Measurements from ENCODE around the gene PPP4C. TPM values are rescaled to one million over a fixed set of nuclear protein-coding genes. Genes with fewer than 3 reads are reported as not detected.

Gene PPP4C
- total and polyA plus RNA-seq, 4 donors = 51.6 to 104 (median 77.8) TPM

Other genes starting within 250 kb of the PPP4C start
- 10 to 100 TPM; 51.3 to 78.6 TPM for gene CDIPT, start 212.8 kb upstream of the PPP4C start, total RNA-seq
- gene CDIPT, start 212.8 kb upstream of the PPP4C start, polyA plus RNA-seq (ENCODE audit: insufficient read length in 2 of 2) = 100 to 1,000 TPM; 103 to 121 TPM
- gene SEZ6L2, start 176.4 kb upstream of the PPP4C start, total RNA-seq = 10 to 100 TPM; 32.7 to 66.3 TPM
- gene SEZ6L2, start 176.4 kb upstream of the PPP4C start, polyA plus RNA-seq (ENCODE audit: insufficient read length in 2 of 2) = 100 to 1,000 TPM; 138 to 155 TPM
- gene ASPHD1, start 175.5 kb upstream of the PPP4C start, total RNA-seq = 10 to 100 TPM in 1 of 2 donors, 1 to 10 TPM in 1; 4.2 to 15.1 TPM
- gene ASPHD1, start 175.5 kb upstream of the PPP4C start, polyA plus RNA-seq (ENCODE audit: insufficient read length in 2 of 2) = 10 to 100 TPM; 49.8 to 52.7 TPM
- 10 to 100 TPM; 11.0 to 15.4 TPM for gene KCTD13, start 149.8 kb upstream of the PPP4C start, total RNA-seq
- 10 to 100 TPM; 64.2 to 79.2 TPM for gene KCTD13, start 149.8 kb upstream of the PPP4C start, polyA plus RNA-seq (ENCODE audit: insufficient read length in 2 of 2)
- 10 to 100 TPM; 32.5 to 83.1 TPM for gene TMEM219, start 113.9 kb upstream of the PPP4C start, total RNA-seq
- 10 to 100 TPM; 83.5 to 91.4 TPM for gene TMEM219, start 113.9 kb upstream of the PPP4C start, polyA plus RNA-seq (ENCODE audit: insufficient read length in 2 of 2)
- 10 to 100 TPM; 42.2 to 52.3 TPM for gene TAOK2, start 102.1 kb upstream of the PPP4C start, total RNA-seq
- 10 to 100 TPM; 80.6 to 87.1 TPM for gene TAOK2, start 102.1 kb upstream of the PPP4C start, polyA plus RNA-seq (ENCODE audit: insufficient read length in 2 of 2)
- gene HIRIP3, start 80.4 kb upstream of the PPP4C start, total RNA-seq = 10 to 100 TPM; 12.2 to 13.7 TPM
- gene HIRIP3, start 80.4 kb upstream of the PPP4C start, polyA plus RNA-seq (ENCODE audit: insufficient read length in 2 of 2) = 10 to 100 TPM; 26.2 to 28.8 TPM
- 10 to 100 TPM; 24.9 to 50.6 TPM for gene INO80E, start 79.8 kb upstream of the PPP4C start, total RNA-seq
- 10 to 100 TPM; 66.4 to 70.9 TPM for gene INO80E, start 79.8 kb upstream of the PPP4C start, polyA plus RNA-seq (ENCODE audit: insufficient read length in 2 of 2)
- 10 to 100 TPM in 1 of 2 donors, 1 to 10 TPM in 1; 7.6 to 14.8 TPM for gene DOC2A, start 65.0 kb upstream of the PPP4C start, total RNA-seq
- gene DOC2A, start 65.0 kb upstream of the PPP4C start, polyA plus RNA-seq (ENCODE audit: insufficient read length in 2 of 2) = 10 to 100 TPM; 60.4 to 61.6 TPM
- gene C16orf92, start 52.8 kb upstream of the PPP4C start, total RNA-seq = not detected
- gene C16orf92, start 52.8 kb upstream of the PPP4C start, polyA plus RNA-seq (ENCODE audit: insufficient read length in 2 of 2) = 1 to 10 TPM in 1 of 2 donors, under 1 TPM in 1; 0.76 to 2.0 TPM
- gene TLCD3B, start 44.7 kb upstream of the PPP4C start, total RNA-seq = 10 to 100 TPM; 10.2 to 19.2 TPM
- gene TLCD3B, start 44.7 kb upstream of the PPP4C start, polyA plus RNA-seq (ENCODE audit: insufficient read length in 2 of 2) = 100 to 1,000 TPM; 119 to 136 TPM
- gene ALDOA, start 10.2 kb upstream of the PPP4C start, total RNA-seq = 100 to 1,000 TPM; 264 to 594 TPM
- gene ALDOA, start 10.2 kb upstream of the PPP4C start, polyA plus RNA-seq (ENCODE audit: insufficient read length in 2 of 2) = 100 to 1,000 TPM; 832 to 849 TPM
- gene TBX6, start 15.9 kb downstream of the PPP4C start, total RNA-seq = under 1 TPM; 0.20 to 0.99 TPM
- 1 to 10 TPM; 1.0 to 2.7 TPM for gene TBX6, start 15.9 kb downstream of the PPP4C start, polyA plus RNA-seq (ENCODE audit: insufficient read length in 2 of 2)
- 10 to 100 TPM; 30.6 to 40.9 TPM for gene YPEL3, start 20.2 kb downstream of the PPP4C start, total RNA-seq
- gene YPEL3, start 20.2 kb downstream of the PPP4C start, polyA plus RNA-seq (ENCODE audit: insufficient read length in 2 of 2) = 100 to 1,000 TPM; 131 to 142 TPM
- gene GDPD3, start 37.5 kb downstream of the PPP4C start, total RNA-seq = 1 to 10 TPM; 1.2 to 4.8 TPM
- gene GDPD3, start 37.5 kb downstream of the PPP4C start, polyA plus RNA-seq (ENCODE audit: insufficient read length in 2 of 2) = 10 to 100 TPM in 1 of 2 donors, 1 to 10 TPM in 1; 6.8 to 10.9 TPM
- gene MAPK3, start 47.2 kb downstream of the PPP4C start, total RNA-seq = 10 to 100 TPM; 25.0 to 42.2 TPM
- 100 to 1,000 TPM; 136 to 144 TPM for gene MAPK3, start 47.2 kb downstream of the PPP4C start, polyA plus RNA-seq (ENCODE audit: insufficient read length in 2 of 2)
- 10 to 100 TPM; 13.8 to 25.8 TPM for gene CORO1A, start 107.6 kb downstream of the PPP4C start, total RNA-seq
- 10 to 100 TPM; 44.8 to 50.6 TPM for gene CORO1A, start 107.6 kb downstream of the PPP4C start, polyA plus RNA-seq (ENCODE audit: insufficient read length in 2 of 2)
- 100 to 1,000 TPM in 1 of 2 donors, 10 to 100 TPM in 1; 10.1 to 102 TPM for gene BOLA2B, start 117.7 kb downstream of the PPP4C start, total RNA-seq
- gene BOLA2B, start 117.7 kb downstream of the PPP4C start, polyA plus RNA-seq (ENCODE audit: insufficient read length in 2 of 2) = 10 to 100 TPM; 37.8 to 45.9 TPM
- gene SLX1A, start 117.9 kb downstream of the PPP4C start, total RNA-seq = 10 to 100 TPM in 1 of 2 donors, 1 to 10 TPM in 1; 4.5 to 24.0 TPM
- gene SLX1A, start 117.9 kb downstream of the PPP4C start, polyA plus RNA-seq (ENCODE audit: insufficient read length in 2 of 2) = 10 to 100 TPM; 32.5 to 47.2 TPM
- 10 to 100 TPM in 1 of 2 donors, 1 to 10 TPM in 1; 1.5 to 17.4 TPM for gene SULT1A3, start 123.3 kb downstream of the PPP4C start, total RNA-seq
- 10 to 100 TPM; 16.9 to 21.3 TPM for gene SULT1A3, start 123.3 kb downstream of the PPP4C start, polyA plus RNA-seq (ENCODE audit: insufficient read length in 2 of 2)
- gene NPIPB13, start 172.5 kb downstream of the PPP4C start, total RNA-seq = 1 to 10 TPM; 3.0 to 4.3 TPM
- 10 to 100 TPM in 1 of 2 donors, 1 to 10 TPM in 1; 5.6 to 32.5 TPM for gene NPIPB13, start 172.5 kb downstream of the PPP4C start, polyA plus RNA-seq (ENCODE audit: insufficient read length in 2 of 2)

Measured in spinal cord (tissue), 4 donors.